ENCODE results near the gene NECTIN2. TPM values are rescaled to one million over a fixed set of nuclear protein-coding genes. Genes with fewer than 3 reads are reported as not detected.

The NECTIN2 gene
- total RNA-seq, 1 experiment from 2014 or later: 96.3 TPM

GRCh38 chr19:44847144-44848035, 1.3 kb downstream of the NECTIN2 start:
- H3K36me3 ChIP-seq (ENCODE audit: control insufficient read depth in 1 of 2, insufficient read depth in 2 of 2, low read length in 2 of 2): no peaks in the 10 kb centered on the region; a peak in 1 of 4 replicates
- peak overlapping the region; percentile 92 for H3K27ac ChIP-seq (ENCODE audit: low read depth, low read length)
- peaks cover 20 to 57% of the 10 kb centered on the region in 2 experiments for H3K4me1 ChIP-seq (ENCODE audit: control insufficient read depth in 1 of 2, insufficient read depth in 2 of 2, low read length in 2 of 2)
- peak overlapping the region; percentile 97 for H3K4me2 ChIP-seq (ENCODE audit: low read length)
- peak; percentile 60 for TF ChIP-seq POLR2AphosphoS5 (IDR thresholded peaks at IDR 0.05; ENCODE audit: low read depth, low read length)
- no peak for TF ChIP-seq MAX (IDR thresholded peaks at IDR 0.05)
- peak; percentile 8 for DNase-seq (ENCODE audit: low read depth, low spot score)
- ChIA-PET POLR2A (interaction anchor here (1.0 kb wide), 1 partner anchor 43 kb away, joined by 4 read pairs; the partner anchor contains the start of gene TOMM40), CTCF (no interaction called here), RAD21 (ENCODE audit: low non-redundant PET in 1 of 2, low total read pairs in 2 of 2, uncharacterized antibody in 2 of 2, unreplicated experiment in 2 of 2) (no interaction called here)
- peak overlapping the region; percentile 98 to 99 for H3K4me3 ChIP-seq (replicated peaks in 1 of 2; ENCODE audit: low read depth in 1 of 2, low read length in 2 of 2)
- peak; percentile 10 for ATAC-seq
- H3K9me2 ChIP-seq (ENCODE audit: insufficient read depth): no peaks in the 10 kb centered on the region
- H3K79me2 ChIP-seq (ENCODE audit: insufficient read depth, low read length): peaks cover 61% of the 10 kb centered on the region
- peak overlapping the region; percentile 93 for H3K9ac ChIP-seq (ENCODE audit: low read length)
- intact Hi-C loops (cut with micrococcal nuclease): loop anchor here (5.0 to 10.0 kb wide), 2 partner anchors 105 to 163 kb away; no protein-coding TSS in a partner anchor
- BruUV-seq (replicated peaks): TSS peak; percentile 62
- H2AFZ ChIP-seq (ENCODE audit: low read depth, low read length, poor library complexity, severe bottlenecking): no peak overlapping the region
- H3K27me3 ChIP-seq (ENCODE audit: insufficient read depth, low read length): no peaks in the 10 kb centered on the region
- no peaks in the 10 kb centered on the region for H3K9me3 ChIP-seq (ENCODE audit: control insufficient read depth in 1 of 2, insufficient read depth in 1 of 2, low read depth in 1 of 2, low read length in 2 of 2)
- H4K20me1 ChIP-seq (ENCODE audit: insufficient read depth): no peaks in the 10 kb centered on the region

GRCh38 chr19:44848036-44848811, 2.1 kb downstream of the NECTIN2 start:
- ATAC-seq (no peak), DNase-seq (ENCODE audit: low read depth, low spot score) (no peak)
- H3K79me2 ChIP-seq (ENCODE audit: insufficient read depth, low read length): peaks cover 70% of the 10 kb centered on the region
- ChIA-PET RAD21 (ENCODE audit: low non-redundant PET in 1 of 2, low total read pairs in 2 of 2, uncharacterized antibody in 2 of 2, unreplicated experiment in 2 of 2) (no interaction called here), CTCF (no interaction called here), POLR2A (interaction anchor here (1.0 kb wide), 1 partner anchor 42 kb away, joined by 4 read pairs; the partner anchor contains the start of gene TOMM40)
- peaks cover 16 to 49% of the 10 kb centered on the region in 2 experiments for H3K4me1 ChIP-seq (ENCODE audit: control insufficient read depth in 1 of 2, insufficient read depth in 2 of 2, low read length in 2 of 2)
- peak overlapping the region; percentile 92 for H3K27ac ChIP-seq (ENCODE audit: low read depth, low read length)
- H3K4me2 ChIP-seq (ENCODE audit: low read length): peak overlapping the region; percentile 97
- no peaks in the 10 kb centered on the region for H3K9me3 ChIP-seq (ENCODE audit: control insufficient read depth in 1 of 2, insufficient read depth in 1 of 2, low read depth in 1 of 2, low read length in 2 of 2)
- no peaks in the 10 kb centered on the region for H3K27me3 ChIP-seq (ENCODE audit: insufficient read depth, low read length)
- peak overlapping the region; percentile 93 for H3K9ac ChIP-seq (ENCODE audit: low read length)
- H4K20me1 ChIP-seq (ENCODE audit: insufficient read depth): no peaks in the 10 kb centered on the region
- no peaks in the 10 kb centered on the region; a peak in 1 of 4 replicates for H3K36me3 ChIP-seq (ENCODE audit: control insufficient read depth in 1 of 2, insufficient read depth in 2 of 2, low read length in 2 of 2)
- no peaks in the 10 kb centered on the region for H3K9me2 ChIP-seq (ENCODE audit: insufficient read depth)
- intact Hi-C loops (cut with micrococcal nuclease): loop anchor here (5.0 to 10.0 kb wide), 2 partner anchors 104 to 163 kb away; no protein-coding TSS in a partner anchor
- peak overlapping the region; percentile 98 to 99 for H3K4me3 ChIP-seq (replicated peaks in 1 of 2; ENCODE audit: low read depth in 1 of 2, low read length in 2 of 2)
- H2AFZ ChIP-seq (ENCODE audit: low read depth, low read length, poor library complexity, severe bottlenecking): no peak overlapping the region
- BruUV-seq (replicated peaks): no TSS peak
- TF ChIP-seq REST (IDR thresholded peaks at IDR 0.05; ENCODE audit: low read depth) (no peak), SRF (IDR thresholded peaks at IDR 0.05; ENCODE audit: low read depth) (no peak), ATF3 (IDR thresholded peaks at IDR 0.05) (no peak), YY1 (IDR thresholded peaks at IDR 0.05; ENCODE audit: extremely low read depth, insufficient replicate concordance, low read depth, low read length) (no peak), CEBPB (IDR thresholded peaks at IDR 0.05; ENCODE audit: low read depth) (no peak), ELF1 (IDR thresholded peaks at IDR 0.05; ENCODE audit: borderline replicate concordance, low read depth) (no peak), MAX (IDR thresholded peaks at IDR 0.05) (no peak), EZH2 (IDR thresholded peaks at IDR 0.05) (no peak), SIN3A (IDR thresholded peaks at IDR 0.05; ENCODE audit: low read depth) (no peak)
